Suprapubic skin (tissue), 4 donors: ENCODE data around the gene PLD5. TPM values are rescaled to one million over a fixed set of nuclear protein-coding genes. Genes with fewer than 3 reads are reported as not detected.

Source experiments
- DNase-seq, 2 donors: peaks; one replicate each; pipeline ENCODE4 v3.0.0-alpha.2; 2019; ENCODE audit warnings: low spot score in 2 of 2
- H3K27ac ChIP-seq: fragments of 200-600 bp; sonication (generic); one replicate; pipeline ENCODE4 v1.5.1; 2019
- H3K27me3 ChIP-seq: fragments of 200-600 bp; sonication (generic); one replicate; pipeline ENCODE4 v1.5.1; 2019
- H3K36me3 ChIP-seq: fragments of 200-600 bp; sonication (generic); one replicate; pipeline ENCODE4 v1.5.1; 2019
- H3K4me1 ChIP-seq: fragments of 200-600 bp; sonication (generic); one replicate; pipeline ENCODE4 v1.5.1; 2019
- H3K4me3 ChIP-seq: fragments of 200-600 bp; sonication (generic); one replicate; pipeline ENCODE4 v1.5.1; 2019; ENCODE audit warnings: mild to moderate bottlenecking
- H3K9me3 ChIP-seq: fragments of 200-600 bp; sonication (generic); one replicate; pipeline ENCODE4 v1.5.1; 2019
- CTCF ChIP-seq, 2 donors: fragments of 200-600 bp in 1 of 2; fragments of 450-650 bp in 1 of 2; sonication (generic) in 1 of 2; IDR thresholded peaks; one replicate each; pipeline ENCODE4 v1.5.1; 2016 to 2019; ENCODE audit warnings: antibody characterized with exemption in 2 of 2, mild to moderate bottlenecking in 1 of 2, moderate library complexity in 1 of 2
- EP300 ChIP-seq: sonication (generic); formaldehyde crosslinking; IDR thresholded peaks from one replicate; pipeline ENCODE4 v1.6.1; 2017; ENCODE audit warnings: antibody characterized with exemption
- POLR2A ChIP-seq, 2 donors: fragments of 450-650 bp; IDR thresholded peaks; one replicate each; pipeline ENCODE4 v1.6.1; 2017; ENCODE audit warnings: antibody characterized with exemption in 2 of 2, mild to moderate bottlenecking in 2 of 2, moderate library complexity in 2 of 2
- POLR2AphosphoS5 ChIP-seq, 3 donors: sonication (generic); formaldehyde crosslinking; IDR thresholded peaks; one replicate each; pipeline ENCODE4 v1.6.1; 2017; ENCODE audit warnings: antibody characterized with exemption in 3 of 3
- WGBS: methylation state at CpG from one replicate; pipeline ENCODE4 v1.1.5; 2018; 5-methylcytosine and 5-hydroxymethylcytosine counted together
- total RNA-seq, 4 donors: library from RNA; depleted of rRNA; stranded (reverse); fragments of >200 nt; gene quantifications; one replicate each; pipeline ENCODE4 v1.1.0, GENCODE V29; 2016

PLD5 gene
- total RNA-seq, 4 donors from 2014 or later = 0.21 to 0.64 TPM; not detected in 2

GRCh38 chr1:242523719-242524570 lies 552 bp downstream of the PLD5 start:
- 4% methylated on average over 15 of the region's 85 CpGs for WGBS
- H3K36me3 ChIP-seq = no peaks in the 10 kb centered on the region

GRCh38 chr1:242522996-242523718 lies 1.3 kb downstream of the PLD5 start:
- Histone ChIP-seq H3K9me3 (no peaks in the 10 kb centered on the region), H3K4me1 (peaks cover 22% of the 10 kb centered on the region), H3K36me3 (no peaks in the 10 kb centered on the region), H3K27me3 (peaks cover 40% of the 10 kb centered on the region), H3K27ac (no peak overlapping the region), H3K4me3 (peak overlapping the region; percentile 51)
- DNase-seq = no peak
- no peak for TF ChIP-seq POLR2AphosphoS5 (IDR thresholded peaks at IDR 0.05)
- TF ChIP-seq POLR2A (IDR thresholded peaks at IDR 0.05) = no peak
- TF ChIP-seq EP300 = no peak
- no peak for TF ChIP-seq CTCF (IDR thresholded peaks at IDR 0.05)
- 6% methylated on average over 26 of the region's 26 CpGs for WGBS

More at GRCh38 chr1:242523719-242524570, 552 bp downstream of the PLD5 start:
- no peak for TF ChIP-seq POLR2AphosphoS5 (IDR thresholded peaks at IDR 0.05)
- TF ChIP-seq EP300 = no peak
- TF ChIP-seq POLR2A (IDR thresholded peaks at IDR 0.05) = no peak
- no peak for TF ChIP-seq CTCF (IDR thresholded peaks at IDR 0.05)
- H3K4me1 ChIP-seq = peaks cover 22% of the 10 kb centered on the region
- peak in 1 of 2 donors; percentile 81 for DNase-seq
- no peaks in the 10 kb centered on the region for H3K9me3 ChIP-seq
- H3K27ac ChIP-seq = no peak overlapping the region
- H3K4me3 ChIP-seq = peak overlapping the region; percentile 51
- peaks cover 38% of the 10 kb centered on the region for H3K27me3 ChIP-seq

GRCh38 chr1:242522304-242522945 lies 2.1 kb downstream of the PLD5 start:
- peaks cover 42% of the 10 kb centered on the region for H3K27me3 ChIP-seq
- no peaks in the 10 kb centered on the region for H3K9me3 ChIP-seq
- TF ChIP-seq POLR2AphosphoS5 (IDR thresholded peaks at IDR 0.05) = no peak
- TF ChIP-seq EP300 = no peak
- no peak for TF ChIP-seq CTCF (IDR thresholded peaks at IDR 0.05)
- no peak for TF ChIP-seq POLR2A (IDR thresholded peaks at IDR 0.05)
- H3K27ac ChIP-seq = no peak overlapping the region
- no peak for DNase-seq
- H3K4me3 ChIP-seq = no peak overlapping the region
- peaks cover 22% of the 10 kb centered on the region for H3K4me1 ChIP-seq
- 54% methylated on average over 6 of the region's 6 CpGs for WGBS
- no peaks in the 10 kb centered on the region for H3K36me3 ChIP-seq

- DNase-seq = no peak
- no peak overlapping the region for H3K4me3 ChIP-seq
- H3K36me3 ChIP-seq = no peaks in the 10 kb centered on the region
- H3K9me3 ChIP-seq = no peaks in the 10 kb centered on the region
- peaks cover 3% of the 10 kb centered on the region for H3K27me3 ChIP-seq
- H3K27ac ChIP-seq = no peak overlapping the region
- no peaks in the 10 kb centered on the region for H3K4me1 ChIP-seq
- TF ChIP-seq POLR2AphosphoS5 (IDR thresholded peaks at IDR 0.05) = no peak
- TF ChIP-seq CTCF (IDR thresholded peaks at IDR 0.05) = no peak
- TF ChIP-seq EP300 = no peak
- no peak for TF ChIP-seq POLR2A (IDR thresholded peaks at IDR 0.05)
- WGBS = 91% methylated on average over 2 of the region's 2 CpGs
Measured at GRCh38 chr1:242515555-242515954, 8.9 kb downstream of the PLD5 start.
